Measurements from ENCODE around the gene TMEM140.
A peak's percentile ranks its signal among the peaks of the same experiment; 100 is the strongest.

The TMEM140 gene

GRCh38 chr7:135147899-135148721, at the start of gene TMEM140:
TMEM140 (plus strand) TSS chr7:135148072; CDS start chr7:135164442, 16,370 bp downstream.
- peak in 13 of 51 donors; percentile 18 to 67 (median 41) for DNase-seq

GRCh38 chr7:135098391-135098790, 49.5 kb upstream of the TMEM140 start:
- DNase-seq: no peak

- DNase-seq: no peak
Measured at GRCh38 chr7:135100856-135101255, 47.0 kb upstream of the TMEM140 start.

- no peak for DNase-seq
Measured at GRCh38 chr7:135102372-135102771, 45.5 kb upstream of the TMEM140 start.

- DNase-seq: no peak
Measured at GRCh38 chr7:135109562-135109961, 38.3 kb upstream of the TMEM140 start.

GRCh38 chr7:135109976-135110375, 37.9 kb upstream of the TMEM140 start:
- DNase-seq: no peak

- no peak for DNase-seq
Measured at GRCh38 chr7:135111379-135111778, 36.5 kb upstream of the TMEM140 start.

- no peak for DNase-seq
Measured at GRCh38 chr7:135114622-135115021, 33.2 kb upstream of the TMEM140 start.

GRCh38 chr7:135117096-135117495, 30.8 kb upstream of the TMEM140 start:
- DNase-seq: no peak

- no peak for DNase-seq
Measured at GRCh38 chr7:135121868-135122267, 26.0 kb upstream of the TMEM140 start.

GRCh38 chr7:135124631-135125030, 23.2 kb upstream of the TMEM140 start:
- peak in 1 of 51 donors; percentile 33 for DNase-seq

GRCh38 chr7:135128931-135129330, 18.9 kb upstream of the TMEM140 start:
- DNase-seq: no peak

GRCh38 chr7:135129579-135129978, 18.3 kb upstream of the TMEM140 start:
- no peak for DNase-seq

- no peak for DNase-seq
Measured at GRCh38 chr7:135143885-135144668, 3.8 kb upstream of the TMEM140 start.

GRCh38 chr7:135147341-135147898, 452 bp upstream of the TMEM140 start:
- DNase-seq: peak in 2 of 51 donors; percentile 26 to 67

GRCh38 chr7:135150072-135150782, 2.4 kb downstream of the TMEM140 start:
- DNase-seq: no peak

GRCh38 chr7:135151132-135151531, 3.3 kb downstream of the TMEM140 start:
- DNase-seq: no peak

GRCh38 chr7:135151533-135151932, 3.7 kb downstream of the TMEM140 start:
- DNase-seq: no peak

GRCh38 chr7:135152442-135152841, 4.6 kb downstream of the TMEM140 start:
- DNase-seq: no peak

GRCh38 chr7:135154734-135155133, 6.9 kb downstream of the TMEM140 start:
- DNase-seq: no peak

GRCh38 chr7:135156290-135156689, 8.4 kb downstream of the TMEM140 start:
- no peak for DNase-seq
